Measurements from ENCODE around the gene MGA.

- TF ChIP-seq CTCF (IDR thresholded peaks at IDR 0.05; ENCODE audit: low read depth, low read length, poor library complexity, severe bottlenecking) (peak; percentile 83), EZH2phosphoT487 (IDR thresholded peaks at IDR 0.05; ENCODE audit: borderline replicate concordance, low read length) (no peak)
These were observed 112.6 kb downstream of the MGA start for GRCh38 chr15:41772720-41773331.

Measured in DOHH2 (cell line).